NCI-H460 (cell line): ENCODE results near the gene FBXO33. TPM values are rescaled to one million over a fixed set of nuclear protein-coding genes. Genes with fewer than 3 reads are reported as not detected.

ENCODE experiments used
- DNase-seq: peaks from one replicate; pipeline ENCODE4 v3.0.0-alpha.2; 2016; ENCODE audit warnings: low read depth; ENCODE audit errors: extremely low read depth
- total RNA-seq: library from RNA; depleted of rRNA; stranded (reverse); fragments of >200 nt; shearing (Covaris generic); gene quantifications from 2 replicates; pipeline ENCODE4 v1.2.3, GENCODE V29; 2014

FBXO33 gene
- total RNA-seq, 1 experiment from 2014 or later = 14.0 TPM

DNA sequence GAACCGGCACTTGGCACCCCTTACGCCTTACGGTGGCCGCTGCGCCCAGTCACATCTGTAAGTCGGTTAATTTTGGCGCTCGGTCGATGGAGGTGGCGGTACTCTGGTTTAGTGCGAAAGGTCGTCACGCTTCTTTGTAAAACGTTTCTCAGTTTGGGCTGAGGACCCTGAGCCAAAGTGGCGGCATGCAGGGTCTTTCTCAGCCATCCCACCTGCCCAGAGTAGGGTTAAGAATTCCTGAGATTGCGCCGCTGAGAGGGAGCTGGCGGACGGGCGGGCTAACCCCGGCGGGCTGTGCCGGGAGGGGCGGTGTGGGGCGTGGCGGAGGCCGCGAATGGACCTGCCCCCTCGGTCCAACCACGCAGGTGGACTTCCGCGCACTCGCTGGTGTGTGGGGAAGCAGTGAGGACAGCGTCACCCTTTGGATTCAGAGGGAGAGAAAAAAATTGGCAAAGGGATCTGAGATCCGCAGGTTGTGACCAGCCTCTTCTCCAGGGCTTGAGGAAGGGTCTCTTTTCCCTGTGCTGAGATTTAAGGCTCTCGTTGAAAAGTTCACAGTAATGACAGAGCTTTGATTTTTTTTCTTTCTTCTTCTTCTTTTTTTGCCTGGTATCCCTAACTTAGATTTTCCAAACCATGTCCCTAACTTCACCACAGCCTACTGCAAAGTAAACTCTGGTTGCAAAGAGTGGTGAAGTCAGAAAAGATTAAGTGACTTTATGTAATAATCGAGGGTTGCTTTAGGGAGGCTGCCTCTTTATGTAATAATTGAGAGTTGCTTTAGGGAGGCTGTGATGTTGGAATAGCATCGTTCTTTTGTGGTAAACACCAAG lies 602 bp upstream of the FBXO33 start:
- peak; percentile 88 for DNase-seq

DNA sequence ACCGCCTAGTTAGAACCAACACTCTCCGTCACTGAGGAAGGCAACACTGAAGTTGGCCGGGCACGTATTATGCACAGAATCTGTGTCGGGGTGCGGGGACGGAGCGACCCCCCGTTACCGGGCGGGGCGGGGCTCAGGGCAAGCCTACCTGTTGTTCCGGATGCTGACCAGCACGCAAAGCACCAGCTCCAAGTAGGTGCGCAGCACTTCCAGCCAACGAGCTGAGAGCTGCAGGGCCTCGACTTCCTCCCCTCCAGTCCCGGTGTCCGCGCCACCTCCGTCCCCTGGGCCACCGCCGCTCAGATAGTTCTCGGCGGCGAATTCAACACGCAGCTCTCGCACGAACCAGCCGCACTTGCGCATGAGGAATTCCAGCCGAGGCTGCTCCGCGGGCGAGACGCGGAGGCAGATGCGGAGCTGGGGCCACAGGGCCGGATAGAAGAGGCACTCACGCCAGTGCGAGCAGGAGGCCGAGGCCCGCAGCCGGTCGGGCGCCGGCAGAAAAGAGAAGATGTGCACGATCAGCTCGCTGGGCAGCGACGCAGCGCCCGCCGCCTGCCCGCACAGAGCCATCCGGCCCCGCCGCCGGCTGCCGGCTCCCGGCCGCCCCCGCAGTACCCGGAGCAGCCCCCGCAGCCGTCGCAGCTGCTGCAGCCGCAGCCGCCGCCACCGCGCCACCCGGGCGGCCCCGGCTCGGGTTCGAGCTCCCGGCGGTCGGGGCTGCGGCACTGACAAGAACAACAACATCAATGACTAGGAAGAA lies 636 bp downstream of the FBXO33 start:
- DNase-seq = no peak

DNA sequence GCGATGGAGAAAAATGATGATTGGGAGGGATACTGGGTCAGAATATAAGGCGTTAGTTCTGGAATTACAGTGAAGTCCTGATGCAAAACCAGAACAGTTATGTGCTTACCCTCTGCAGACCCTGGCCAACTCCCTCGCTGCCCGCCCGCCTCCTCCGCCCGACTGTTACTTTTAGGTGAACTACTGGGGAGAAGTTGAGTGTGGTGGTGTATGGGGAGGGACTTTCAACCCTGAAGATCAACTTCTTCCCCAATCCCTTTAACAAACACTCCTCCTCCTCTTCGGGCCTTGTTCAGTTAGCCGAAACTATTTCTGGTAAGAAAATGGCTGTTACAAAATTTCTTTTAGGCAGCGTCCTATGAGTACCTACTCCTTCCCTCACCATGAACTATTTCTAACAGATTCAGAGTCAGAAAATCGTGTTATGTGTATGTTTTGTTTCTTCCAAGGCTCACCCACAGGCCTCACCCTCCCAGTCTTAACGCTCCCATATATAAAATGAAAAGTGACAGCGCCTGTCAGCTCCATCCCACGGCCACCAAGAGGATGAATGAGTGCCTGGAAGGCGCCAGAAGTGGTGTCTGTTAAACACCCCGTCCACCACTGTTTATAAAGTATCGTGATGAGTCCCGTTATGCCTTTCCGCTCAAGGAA lies 1.3 kb downstream of the FBXO33 start:
- DNase-seq = no peak

DNA sequence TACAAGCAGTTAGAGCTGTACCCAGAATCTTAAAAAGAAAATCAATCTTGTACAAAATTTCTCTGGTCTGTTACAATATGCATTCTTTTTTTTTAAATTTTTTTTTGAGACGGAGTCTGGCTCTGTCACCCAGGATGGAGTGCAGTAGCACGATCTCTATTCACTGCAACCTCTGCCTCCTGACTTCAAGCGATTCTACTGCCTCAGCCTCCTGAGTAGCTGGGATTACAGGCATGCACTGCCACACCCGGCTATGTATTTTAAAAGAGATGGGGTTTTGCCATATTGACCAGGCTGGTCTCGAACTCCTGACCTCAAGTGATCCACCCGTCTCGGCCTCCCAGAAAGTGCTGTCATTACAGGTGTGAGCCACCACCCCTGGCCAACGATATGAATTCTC lies 4.1 kb downstream of the FBXO33 start:
- DNase-seq = no peak

DNA sequence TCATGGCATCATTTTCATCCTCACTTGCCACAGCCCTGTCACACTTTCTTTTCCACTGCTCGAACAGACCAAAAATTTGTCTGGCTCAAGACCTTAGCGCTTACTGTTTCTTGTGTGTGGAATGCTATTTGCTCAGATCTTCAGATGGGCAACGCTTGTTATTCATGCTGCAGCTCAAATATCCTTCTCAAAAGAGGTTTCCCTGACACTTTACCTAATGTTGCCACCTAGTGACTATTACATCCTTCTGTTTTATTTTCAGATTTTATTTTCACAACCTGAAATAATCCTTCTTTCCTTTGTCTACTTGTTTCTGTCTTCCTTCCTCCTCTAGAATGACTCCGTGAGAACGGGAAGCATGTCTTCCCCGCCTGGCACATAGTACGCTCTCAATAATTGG lies 5.6 kb downstream of the FBXO33 start:
- DNase-seq = no peak

DNA sequence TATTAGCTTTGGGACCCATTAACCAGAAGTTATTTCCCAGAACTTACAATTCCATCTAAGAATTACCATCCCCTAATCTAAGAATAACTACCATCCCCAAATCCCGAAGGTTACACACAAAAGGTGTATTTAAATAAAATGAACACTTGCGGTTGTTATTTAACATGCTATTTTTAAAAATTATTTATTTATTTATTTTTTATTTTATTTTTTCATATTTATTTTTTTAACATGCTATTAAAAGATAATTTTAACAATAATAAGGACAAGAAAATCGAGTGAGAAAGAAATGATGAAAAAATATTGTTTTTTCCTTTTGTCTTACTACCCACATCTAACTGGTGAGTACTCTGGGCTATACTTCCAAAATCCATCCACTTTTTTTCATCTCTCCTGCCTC lies 6.3 kb downstream of the FBXO33 start:
- DNase-seq = no peak

DNA sequence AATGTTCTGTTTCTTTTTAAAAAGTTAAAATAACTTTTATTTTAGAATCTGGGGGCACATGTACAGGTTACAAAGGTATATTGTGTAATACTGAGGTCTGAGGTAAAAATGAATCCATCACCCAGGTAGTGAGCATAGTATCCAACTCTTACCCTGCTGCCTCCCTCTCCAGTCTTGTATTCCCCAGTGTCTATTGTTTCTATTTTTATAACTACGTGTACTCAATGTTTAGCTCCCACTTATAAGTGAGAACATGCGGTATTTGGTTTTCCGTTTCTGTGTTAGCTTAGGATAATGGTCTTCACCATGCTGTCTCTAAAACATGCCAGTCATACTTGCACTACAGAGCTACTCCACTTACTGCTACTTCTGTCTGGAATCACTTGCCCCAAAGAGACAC lies 8.4 kb downstream of the FBXO33 start:
- no peak for DNase-seq

DNA sequence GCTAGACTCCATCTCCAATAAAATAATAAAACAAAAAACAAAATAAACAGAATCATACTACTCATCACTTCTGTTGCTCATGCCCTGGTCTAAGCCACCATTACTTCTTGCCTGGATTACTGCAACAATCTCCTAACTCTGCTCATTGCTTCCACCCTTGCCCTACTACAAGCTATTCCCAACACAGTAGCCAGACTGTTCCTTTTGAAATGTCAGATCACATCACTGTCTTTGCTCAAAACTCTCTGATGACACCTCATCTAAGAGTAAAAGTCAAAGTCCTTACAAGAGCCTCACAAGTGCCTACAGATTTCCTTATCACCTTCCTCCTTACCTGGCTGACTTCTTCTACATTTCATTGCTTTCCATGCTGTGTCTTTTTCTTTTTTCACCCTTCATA lies 10.0 kb downstream of the FBXO33 start:
- no peak for DNase-seq

DNA sequence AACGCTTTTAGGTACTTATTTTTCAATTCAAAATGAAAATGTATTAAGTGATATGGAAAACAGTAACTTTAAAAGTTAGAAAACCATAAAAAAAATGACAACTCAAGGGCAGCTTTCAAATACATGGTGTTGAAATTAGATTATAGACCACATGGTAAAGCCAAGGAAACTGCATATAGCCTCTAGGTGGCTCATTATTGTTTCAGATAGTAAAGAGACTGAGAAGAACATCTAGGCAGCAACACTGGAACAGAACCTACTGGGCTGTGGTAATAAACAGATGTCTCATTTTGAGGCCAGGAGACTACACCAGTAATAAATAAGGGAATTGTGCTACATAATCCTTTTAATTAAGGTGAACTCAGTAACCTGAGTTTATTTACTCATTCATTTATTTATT lies 13.0 kb downstream of the FBXO33 start:
- DNase-seq = no peak

DNA sequence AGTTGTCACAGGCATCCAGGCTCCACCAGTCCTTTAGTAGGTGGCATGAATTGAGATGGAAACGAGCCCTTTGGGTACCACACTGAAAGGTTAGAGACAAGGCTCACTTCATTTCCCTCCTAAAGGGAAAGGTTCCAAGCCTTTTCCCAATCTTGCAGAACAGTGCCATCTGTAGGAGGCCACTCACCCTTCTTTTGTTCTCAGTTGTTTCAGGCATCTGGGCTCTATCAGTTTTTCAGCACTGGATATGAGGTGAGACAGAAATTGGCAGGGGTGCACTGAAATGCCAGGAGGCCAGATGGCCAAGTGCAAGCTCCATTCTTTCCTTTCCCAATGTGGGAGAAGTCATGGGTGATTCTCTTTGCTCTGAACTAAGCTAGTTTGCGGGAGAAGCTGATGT lies 15.2 kb downstream of the FBXO33 start:
- DNase-seq = no peak

DNA sequence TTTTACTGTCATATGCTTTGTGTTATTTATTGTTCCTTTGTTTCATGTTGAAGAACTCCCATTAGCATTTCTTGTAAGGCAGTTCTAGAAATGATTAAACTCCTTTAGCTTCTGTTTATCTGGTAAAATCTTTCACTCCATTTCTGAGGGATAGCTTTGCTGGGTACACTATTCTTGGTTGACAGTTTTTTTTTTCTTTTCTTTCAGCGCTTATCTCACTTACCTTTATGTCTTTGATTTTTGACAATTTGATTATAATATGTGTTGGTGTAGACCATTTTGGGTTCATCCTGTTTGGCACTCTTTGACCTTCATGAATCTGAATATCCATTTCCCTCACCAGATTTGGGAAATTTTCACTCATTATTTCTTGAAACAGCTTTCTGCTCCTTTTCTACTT lies 16.2 kb downstream of the FBXO33 start:
- DNase-seq = no peak

DNA sequence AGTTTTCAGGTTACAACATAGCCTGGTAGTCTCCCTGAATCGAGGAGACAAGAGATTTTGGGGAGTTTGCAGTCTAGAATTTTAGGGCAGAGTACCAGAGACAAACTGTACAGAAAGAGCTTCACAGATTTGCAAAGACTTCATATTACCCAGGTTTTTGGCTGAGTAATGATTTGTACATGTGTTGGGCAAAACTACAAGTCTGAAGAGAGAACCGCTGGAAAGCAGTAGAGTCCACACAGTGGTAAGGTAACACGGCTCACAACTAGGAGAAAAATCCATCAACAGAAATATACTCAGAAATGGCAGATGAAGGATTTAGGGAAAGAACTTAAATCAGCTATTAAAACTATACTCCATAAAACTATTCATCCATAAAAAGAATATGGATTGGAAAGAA lies 25.7 kb downstream of the FBXO33 start:
- no peak for DNase-seq

DNA sequence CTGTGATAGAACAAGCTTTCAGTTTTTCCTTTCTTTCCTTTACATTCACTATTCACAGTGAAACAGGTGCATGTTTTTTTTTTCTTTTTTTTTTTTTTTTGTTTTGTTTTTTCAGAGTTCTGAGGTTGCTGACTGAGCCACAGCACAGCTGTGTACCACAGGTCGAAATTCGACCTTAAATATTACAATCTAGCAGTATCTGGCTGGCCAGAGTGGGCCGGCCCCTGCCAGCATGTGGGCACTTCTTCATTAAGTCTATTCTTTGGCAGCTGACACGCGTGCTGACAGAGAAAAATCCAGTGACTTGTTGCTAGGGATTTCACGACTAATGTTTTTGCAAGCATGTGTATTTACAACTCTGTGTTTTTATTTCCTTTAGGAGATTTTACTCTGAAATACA lies 33.9 kb downstream of the FBXO33 start:
- DNase-seq = no peak

DNA sequence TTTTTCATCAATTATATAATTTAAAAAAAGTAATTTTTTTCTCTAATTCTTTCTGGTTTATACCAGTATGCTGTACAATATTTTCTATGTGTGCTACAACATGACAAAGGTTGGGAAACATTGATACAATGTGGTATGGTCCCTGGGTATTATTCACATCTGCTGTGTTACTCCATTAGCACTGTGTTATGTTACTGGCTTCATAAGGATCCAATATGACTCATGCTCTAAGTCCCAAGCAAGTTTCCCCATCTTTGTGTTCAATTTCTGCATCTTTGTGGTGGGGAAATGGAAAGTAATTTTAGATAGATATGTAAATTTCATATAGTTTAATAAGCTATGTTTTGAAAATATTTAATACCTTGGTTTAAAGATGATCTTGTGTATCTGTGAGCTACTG lies 35.8 kb downstream of the FBXO33 start:
- no peak for DNase-seq

DNA sequence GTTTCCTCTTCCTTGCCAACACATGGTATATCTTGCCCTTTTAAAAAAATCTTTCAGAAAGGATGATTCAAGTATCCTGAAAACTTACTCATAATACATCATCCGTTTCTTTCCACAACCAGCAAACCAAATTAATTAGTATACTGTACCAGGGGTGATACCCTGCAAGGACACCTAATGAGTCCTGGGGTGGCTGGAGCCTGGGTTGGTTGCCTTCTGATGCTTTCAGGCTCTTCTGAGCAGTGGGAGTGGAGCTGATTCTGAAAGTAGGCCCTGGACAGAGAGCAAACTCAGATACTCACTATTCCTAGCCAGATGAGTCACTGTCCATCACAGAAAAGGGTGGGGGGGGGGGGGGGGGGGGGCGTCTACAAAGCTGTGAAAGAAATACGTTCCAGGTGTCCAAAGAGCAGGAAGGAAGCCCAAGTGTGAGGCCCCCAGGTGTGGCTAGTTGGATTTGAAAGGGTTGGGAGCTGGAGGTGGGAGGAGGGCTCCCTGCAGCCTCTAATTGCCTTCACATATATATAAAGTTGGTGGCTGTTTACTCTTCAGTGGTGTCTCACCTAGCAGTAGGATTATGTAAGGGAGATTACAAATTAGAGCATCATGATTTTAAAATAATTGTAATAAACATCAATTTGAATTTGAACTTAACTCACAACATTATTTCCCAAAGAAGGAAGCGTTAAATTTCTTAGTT lies 36.5 kb downstream of the FBXO33 start:
- DNase-seq = no peak

DNA sequence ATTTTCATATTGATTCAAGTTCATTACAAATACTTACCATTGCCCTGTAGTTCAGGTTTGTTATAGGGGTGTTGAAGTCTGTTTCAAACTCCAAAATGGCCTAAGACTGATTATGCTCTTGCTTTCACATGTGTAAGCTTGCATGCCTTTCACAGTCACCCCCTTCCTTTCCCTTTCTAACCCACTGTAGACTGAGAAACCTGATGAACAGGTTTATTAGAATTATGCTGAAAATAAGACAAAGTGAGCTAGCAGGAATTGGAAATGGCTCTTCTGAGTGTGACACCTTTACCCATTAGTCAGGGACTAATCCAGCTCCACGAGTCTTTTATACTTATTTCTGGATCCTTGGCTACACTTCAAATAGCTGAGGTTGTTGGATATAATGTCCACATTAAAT lies 38.9 kb downstream of the FBXO33 start:
- DNase-seq = no peak

DNA sequence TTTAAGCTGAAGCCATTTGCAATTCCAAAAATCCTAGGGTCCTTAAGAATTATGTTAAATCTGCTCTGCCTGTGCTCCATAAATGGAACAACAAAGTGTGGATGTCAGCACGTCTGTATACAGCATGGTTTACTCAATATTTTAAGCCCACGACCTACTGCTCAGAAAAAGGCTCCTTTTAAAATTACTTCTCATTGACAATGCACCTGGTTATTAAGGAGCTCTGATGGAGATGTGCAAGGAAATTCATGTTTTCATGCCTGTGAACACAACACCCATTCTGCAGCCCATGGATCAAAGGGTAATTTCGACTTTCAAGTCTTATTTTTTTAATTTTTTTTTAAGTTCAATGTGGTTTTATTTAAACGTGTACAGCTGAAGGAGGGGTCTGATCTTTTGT lies 48.1 kb downstream of the FBXO33 start:
- no peak for DNase-seq

DNA sequence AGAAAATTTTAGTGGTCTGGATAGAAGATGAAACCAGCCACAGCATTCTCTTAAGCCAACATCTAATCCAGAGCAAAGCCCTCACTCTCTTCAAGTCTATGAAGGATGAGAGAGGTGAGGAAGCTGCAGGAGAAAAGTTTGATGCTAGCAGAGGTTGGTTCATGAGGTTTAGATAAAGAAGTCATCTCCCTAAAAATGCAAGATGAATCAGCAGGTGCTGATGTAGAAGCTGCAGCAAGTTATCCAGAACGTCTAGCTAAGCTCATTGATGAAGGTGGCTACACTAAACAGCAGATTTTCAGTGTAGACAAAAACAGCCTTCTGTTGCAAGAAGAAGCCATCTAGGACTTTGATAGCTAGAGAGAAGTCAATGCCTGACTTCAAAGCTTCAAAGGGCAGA lies 48.5 kb downstream of the FBXO33 start:
- DNase-seq = no peak

DNA sequence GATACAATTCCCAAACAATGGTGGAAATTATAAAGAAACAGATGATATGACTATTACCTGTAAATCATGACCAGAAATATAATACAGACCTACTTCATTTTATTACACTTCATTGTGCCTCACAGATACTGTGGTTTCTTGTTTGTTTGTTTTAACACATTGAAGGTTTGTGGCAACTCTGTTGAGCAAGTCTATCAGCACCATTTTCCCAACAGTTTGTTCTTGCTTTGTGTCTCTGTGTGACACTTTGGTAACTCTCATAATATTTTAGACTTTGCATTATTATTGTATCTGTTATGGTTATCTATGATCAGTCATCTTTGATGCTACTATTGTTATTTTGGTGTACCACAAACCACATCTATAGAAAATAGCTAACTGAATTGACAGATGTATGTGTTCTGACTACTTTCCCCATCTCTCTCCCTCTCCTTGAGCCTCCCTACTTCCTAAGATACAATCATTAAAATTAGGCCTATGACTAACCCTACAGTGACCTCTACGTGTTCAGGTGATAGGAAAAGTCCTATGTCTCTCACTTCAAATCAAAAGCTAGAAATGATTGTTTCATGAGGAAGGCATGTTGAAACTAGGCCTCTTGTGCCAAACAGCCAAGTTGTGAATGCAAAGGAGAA lies 49.1 kb downstream of the FBXO33 start:
- DNase-seq = no peak

DNA sequence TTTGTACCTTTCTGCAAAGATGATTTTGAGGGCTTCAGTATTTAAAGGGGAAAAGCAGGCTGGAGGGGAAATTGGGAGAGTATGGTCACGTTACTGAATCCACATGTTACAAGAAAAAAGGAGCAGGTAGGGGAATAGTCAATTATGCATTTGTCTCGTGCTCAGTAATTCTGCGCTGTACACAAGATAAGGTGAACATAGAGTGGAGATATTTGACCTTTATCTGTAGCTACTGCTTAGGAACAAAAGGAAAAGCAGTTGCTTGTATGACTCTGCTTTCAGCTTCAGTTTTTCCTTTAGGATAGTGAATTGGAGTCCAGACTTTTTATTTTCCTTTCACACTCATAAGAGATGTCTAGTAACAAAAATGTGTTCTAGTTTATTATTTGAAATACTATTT lies 49.8 kb downstream of the FBXO33 start:
- DNase-seq = no peak

DNA sequence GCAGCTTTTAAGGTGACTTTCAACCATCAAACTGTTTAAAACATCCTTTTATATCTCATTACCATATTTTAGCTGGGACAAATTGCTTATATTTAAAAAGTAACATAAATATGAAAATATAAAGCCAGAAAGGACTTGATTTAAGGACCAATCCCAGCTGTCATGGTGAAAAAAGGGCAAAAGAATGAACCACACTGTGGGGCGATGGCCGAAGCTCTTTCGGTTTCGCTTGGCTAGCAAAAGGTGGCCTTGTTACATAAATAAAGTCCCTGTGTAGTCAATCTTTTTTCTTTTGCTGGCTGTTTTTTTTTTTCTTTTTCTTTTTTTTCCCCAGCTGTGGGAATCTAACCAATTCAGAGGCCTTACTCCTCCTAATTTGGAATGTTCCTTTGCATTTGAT lies 50.9 kb downstream of the FBXO33 start:
- DNase-seq = no peak
